A549 (cell line): Measurements from ENCODE around the gene TMEM45A.

ENCODE experiments used
- CEBPB ChIP-seq, 2 experiments: fragments of >200 bp in 1 of 2; sonication (Bioruptor Twin) in 1 of 2; formaldehyde crosslinking in 1 of 2; IDR thresholded peaks; 2 replicates each; pipeline ENCODE4 v1.6.1; 2012 to 2016
- HDAC2 ChIP-seq: fragments of 200-600 bp; sonication (generic); IDR thresholded peaks from 2 replicates; pipeline ENCODE4 v1.6.1; 2016
- JUNB ChIP-seq: fragments of >200 bp; sonication (Bioruptor Twin); formaldehyde crosslinking; IDR thresholded peaks from 2 replicates; pipeline ENCODE4 v1.6.1; 2016
- MAFK ChIP-seq: fragments of 450-650 bp; IDR thresholded peaks from 2 replicates; pipeline ENCODE4 v1.6.1; 2014; ENCODE audit not compliant: partially characterized antibody
- POLR2A ChIP-seq: IDR thresholded peaks from 2 replicates; pipeline ENCODE4 v1.6.1; 2012; ENCODE audit warnings: mild to moderate bottlenecking, low read length
- RFX5 ChIP-seq: fragments of 450-650 bp; IDR thresholded peaks from 2 replicates; pipeline ENCODE4 v1.7.1; 2014; ENCODE audit warnings: antibody characterized with exemption, mild to moderate bottlenecking, moderate library complexity
- RNF2 ChIP-seq: fragments of 200-600 bp; sonication (generic); IDR thresholded peaks from 2 replicates; pipeline ENCODE4 v1.6.1; 2016; ENCODE audit warnings: low read depth, mild to moderate bottlenecking, antibody characterized with exemption, moderate library complexity, borderline replicate concordance
- ZC3H11A ChIP-seq: fragments of 450-650 bp; IDR thresholded peaks from 2 replicates; pipeline ENCODE4 v1.6.1; 2014; ENCODE audit warnings: antibody characterized with exemption, mild to moderate bottlenecking
- TF ChIP-seq, protein P1 (sequence below): fragments of >200 bp; sonication (Bioruptor Twin); formaldehyde crosslinking; IDR thresholded peaks from 3 replicates; pipeline ENCODE4 v1.5.1; 2016
- TF ChIP-seq, protein P2 (sequence below): IDR thresholded peaks from 2 replicates; pipeline ENCODE4 v1.6.1; 2012; ENCODE audit warnings: low read depth, borderline replicate concordance
- TF ChIP-seq, protein P3 (sequence below): fragments of 450-650 bp; IDR thresholded peaks from 2 replicates; pipeline ENCODE4 v1.6.1; 2014; ENCODE audit warnings: antibody characterized with exemption

DNA sequence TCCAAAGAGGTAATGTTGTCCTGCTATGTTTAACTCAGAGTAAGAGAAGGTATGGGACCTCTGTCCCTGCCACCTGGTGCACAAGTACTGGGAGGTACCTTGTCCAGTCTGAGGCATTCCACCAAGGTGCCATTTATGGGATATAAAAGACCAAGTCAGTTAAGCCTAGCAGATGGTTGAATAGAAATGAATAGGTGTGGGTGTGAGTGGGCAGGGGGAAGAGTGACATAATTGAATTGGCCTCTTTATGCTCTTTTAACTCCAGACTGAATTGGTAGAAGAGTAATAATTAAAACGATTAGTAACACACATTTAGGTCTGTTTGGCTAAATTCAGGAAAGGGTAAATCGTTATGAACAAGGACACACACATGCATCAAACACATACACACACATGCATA is 117.5 kb downstream of the TMEM45A start:
- TF ChIP-seq, protein P1, sequence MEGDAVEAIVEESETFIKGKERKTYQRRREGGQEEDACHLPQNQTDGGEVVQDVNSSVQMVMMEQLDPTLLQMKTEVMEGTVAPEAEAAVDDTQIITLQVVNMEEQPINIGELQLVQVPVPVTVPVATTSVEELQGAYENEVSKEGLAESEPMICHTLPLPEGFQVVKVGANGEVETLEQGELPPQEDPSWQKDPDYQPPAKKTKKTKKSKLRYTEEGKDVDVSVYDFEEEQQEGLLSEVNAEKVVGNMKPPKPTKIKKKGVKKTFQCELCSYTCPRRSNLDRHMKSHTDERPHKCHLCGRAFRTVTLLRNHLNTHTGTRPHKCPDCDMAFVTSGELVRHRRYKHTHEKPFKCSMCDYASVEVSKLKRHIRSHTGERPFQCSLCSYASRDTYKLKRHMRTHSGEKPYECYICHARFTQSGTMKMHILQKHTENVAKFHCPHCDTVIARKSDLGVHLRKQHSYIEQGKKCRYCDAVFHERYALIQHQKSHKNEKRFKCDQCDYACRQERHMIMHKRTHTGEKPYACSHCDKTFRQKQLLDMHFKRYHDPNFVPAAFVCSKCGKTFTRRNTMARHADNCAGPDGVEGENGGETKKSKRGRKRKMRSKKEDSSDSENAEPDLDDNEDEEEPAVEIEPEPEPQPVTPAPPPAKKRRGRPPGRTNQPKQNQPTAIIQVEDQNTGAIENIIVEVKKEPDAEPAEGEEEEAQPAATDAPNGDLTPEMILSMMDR, result no peak
- no peak for TF ChIP-seq POLR2A
- no peak for TF ChIP-seq MAFK
- no peak for TF ChIP-seq JUNB
- TF ChIP-seq ZC3H11A, result no peak
- TF ChIP-seq CEBPB (IDR thresholded peaks at IDR 0.05), result no peak
- no peak for TF ChIP-seq HDAC2
- TF ChIP-seq, protein P2, sequence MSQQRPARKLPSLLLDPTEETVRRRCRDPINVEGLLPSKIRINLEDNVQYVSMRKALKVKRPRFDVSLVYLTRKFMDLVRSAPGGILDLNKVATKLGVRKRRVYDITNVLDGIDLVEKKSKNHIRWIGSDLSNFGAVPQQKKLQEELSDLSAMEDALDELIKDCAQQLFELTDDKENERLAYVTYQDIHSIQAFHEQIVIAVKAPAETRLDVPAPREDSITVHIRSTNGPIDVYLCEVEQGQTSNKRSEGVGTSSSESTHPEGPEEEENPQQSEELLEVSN, result no peak
- TF ChIP-seq RNF2, result no peak
- TF ChIP-seq, protein P3, sequence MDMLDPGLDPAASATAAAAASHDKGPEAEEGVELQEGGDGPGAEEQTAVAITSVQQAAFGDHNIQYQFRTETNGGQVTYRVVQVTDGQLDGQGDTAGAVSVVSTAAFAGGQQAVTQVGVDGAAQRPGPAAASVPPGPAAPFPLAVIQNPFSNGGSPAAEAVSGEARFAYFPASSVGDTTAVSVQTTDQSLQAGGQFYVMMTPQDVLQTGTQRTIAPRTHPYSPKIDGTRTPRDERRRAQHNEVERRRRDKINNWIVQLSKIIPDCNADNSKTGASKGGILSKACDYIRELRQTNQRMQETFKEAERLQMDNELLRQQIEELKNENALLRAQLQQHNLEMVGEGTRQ, result no peak
- no peak for TF ChIP-seq RFX5
